ENCODE data around the gene IFNL1. TPM values are rescaled to one million over a fixed set of nuclear protein-coding genes. Genes with fewer than 3 reads are reported as not detected.

IFNL1 gene
- total and polyA plus RNA-seq, 2 donors (not counting 3 experiments of a cell fraction or from before 2014, with no cell fraction given), result not detected

- no peaks in the 10 kb centered on the region for H3K9me1 ChIP-seq (replicated peaks; ENCODE audit: control insufficient read depth, extremely low read depth, insufficient read depth, low read length)
- H3K27ac ChIP-seq (ENCODE audit: insufficient read depth, low read depth, low read length), result no peak overlapping the region
- intact Hi-C loops (cut with micrococcal nuclease) (no loop called here), dilution Hi-C loops (cut with MboI; ENCODE audit: extremely low pct_ligation_motif_present, low sequenced_read_pairs) (no loop called here)
- DNase-seq (ENCODE audit: low read depth, low spot score) (no peak), FAIRE-seq (no peak)
- no peak overlapping the region for H3K9ac ChIP-seq (replicated peaks; ENCODE audit: extremely low read depth, insufficient read depth, low read length)
- no peaks in the 10 kb centered on the region for H3K4me1 ChIP-seq (ENCODE audit: control insufficient read depth, extremely low read depth, insufficient read depth, low read length)
- ChIA-PET CTCF (interaction anchor here (0.5 kb wide), 1 partner anchor 31 kb away, joined by 3 read pairs; no protein-coding TSS in a partner anchor), POLR2A (no interaction called here)
- no TSS peak for BruUV-seq (replicated peaks)
- H4K20me1 ChIP-seq (replicated peaks; ENCODE audit: control insufficient read depth, extremely low read depth, insufficient read depth, low read length), result no peaks in the 10 kb centered on the region
- no peaks in the 10 kb centered on the region for H3K36me3 ChIP-seq (ENCODE audit: control insufficient read depth in 2 of 2, extremely low read depth in 1 of 2, insufficient read depth in 2 of 2, low read length in 2 of 2)
- H3K4me2 ChIP-seq (ENCODE audit: insufficient read depth, low read length), result no peak overlapping the region
- H3K4me3 ChIP-seq (replicated peaks in 1 of 3; ENCODE audit: insufficient read depth in 1 of 3, low read depth in 1 of 3, low read length in 3 of 3), result no peak overlapping the region
- no peak for TF ChIP-seq FOS (IDR thresholded peaks at IDR 0.05; ENCODE audit: borderline replicate concordance, insufficient read depth, low read length)
- no peak for TF ChIP-seq GATA2 (IDR thresholded peaks at IDR 0.05; ENCODE audit: insufficient read depth, insufficient read length, low read depth, low read length)
- TF ChIP-seq MAX (IDR thresholded peaks at IDR 0.05; ENCODE audit: insufficient read depth, insufficient read length), result no peak
- TF ChIP-seq POLR2AphosphoS5 (IDR thresholded peaks at IDR 0.05; ENCODE audit: insufficient read depth, low read depth, low read length), result no peak
- TF ChIP-seq, protein P1, sequence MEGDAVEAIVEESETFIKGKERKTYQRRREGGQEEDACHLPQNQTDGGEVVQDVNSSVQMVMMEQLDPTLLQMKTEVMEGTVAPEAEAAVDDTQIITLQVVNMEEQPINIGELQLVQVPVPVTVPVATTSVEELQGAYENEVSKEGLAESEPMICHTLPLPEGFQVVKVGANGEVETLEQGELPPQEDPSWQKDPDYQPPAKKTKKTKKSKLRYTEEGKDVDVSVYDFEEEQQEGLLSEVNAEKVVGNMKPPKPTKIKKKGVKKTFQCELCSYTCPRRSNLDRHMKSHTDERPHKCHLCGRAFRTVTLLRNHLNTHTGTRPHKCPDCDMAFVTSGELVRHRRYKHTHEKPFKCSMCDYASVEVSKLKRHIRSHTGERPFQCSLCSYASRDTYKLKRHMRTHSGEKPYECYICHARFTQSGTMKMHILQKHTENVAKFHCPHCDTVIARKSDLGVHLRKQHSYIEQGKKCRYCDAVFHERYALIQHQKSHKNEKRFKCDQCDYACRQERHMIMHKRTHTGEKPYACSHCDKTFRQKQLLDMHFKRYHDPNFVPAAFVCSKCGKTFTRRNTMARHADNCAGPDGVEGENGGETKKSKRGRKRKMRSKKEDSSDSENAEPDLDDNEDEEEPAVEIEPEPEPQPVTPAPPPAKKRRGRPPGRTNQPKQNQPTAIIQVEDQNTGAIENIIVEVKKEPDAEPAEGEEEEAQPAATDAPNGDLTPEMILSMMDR (IDR thresholded peaks at IDR 0.05; ENCODE audit: extremely low read depth in 1 of 2, insufficient read depth in 1 of 2, low read depth in 1 of 2, low read length in 2 of 2), result no peak
- TF ChIP-seq MYC (IDR thresholded peaks at IDR 0.05; ENCODE audit: low read depth, low read length), result no peak
- TF ChIP-seq POLR2A (IDR thresholded peaks at IDR 0.05; ENCODE audit: low read depth, low read length), result no peak
- TF ChIP-seq EZH2 (IDR thresholded peaks at IDR 0.05; ENCODE audit: borderline replicate concordance, low read depth, low read length, severe bottlenecking), result no peak
- no peak for TF ChIP-seq JUN (IDR thresholded peaks at IDR 0.05; ENCODE audit: borderline replicate concordance, insufficient read depth, insufficient read length, low read depth)
- H2AFZ ChIP-seq (ENCODE audit: low read depth, low read length), result no peak overlapping the region
- no peaks in the 10 kb centered on the region for H3K9me3 ChIP-seq (replicated peaks; ENCODE audit: control insufficient read depth, insufficient read depth, low read length)
- H3K27me3 ChIP-seq (ENCODE audit: control insufficient read depth in 2 of 2, insufficient read depth in 2 of 2, low read length in 2 of 2), result peaks cover 2 to 8% of the 10 kb centered on the region in 2 experiments
- no peaks in the 10 kb centered on the region for H3K79me2 ChIP-seq (ENCODE audit: control insufficient read depth, insufficient read depth, low read length)
Measured at GRCh38 chr19:39282021-39282420, 14.2 kb upstream of the IFNL1 start.

All from endothelial cell of umbilical vein (primary cell).